GM18511 (cell line): ENCODE measurements around the gene HCN3.
"Not testable (repeated sequence)": the region's sequence is repeated elsewhere in the genome, so short reads cannot be mapped to it uniquely, and the experiment has no call there.

Experiments
- ATAC-seq: cut with Tn5 transposase; IDR thresholded peaks from one replicate; pipeline ENCODE4 v1.9.1; 2021; ENCODE audit warnings: mild to moderate bottlenecking, moderate library complexity; ENCODE audit not compliant: unreplicated experiment

The HCN3 gene

GRCh38 chr1:155282488-155283091, 5.3 kb downstream of the HCN3 start:
- ATAC-seq = no peak

DNA sequence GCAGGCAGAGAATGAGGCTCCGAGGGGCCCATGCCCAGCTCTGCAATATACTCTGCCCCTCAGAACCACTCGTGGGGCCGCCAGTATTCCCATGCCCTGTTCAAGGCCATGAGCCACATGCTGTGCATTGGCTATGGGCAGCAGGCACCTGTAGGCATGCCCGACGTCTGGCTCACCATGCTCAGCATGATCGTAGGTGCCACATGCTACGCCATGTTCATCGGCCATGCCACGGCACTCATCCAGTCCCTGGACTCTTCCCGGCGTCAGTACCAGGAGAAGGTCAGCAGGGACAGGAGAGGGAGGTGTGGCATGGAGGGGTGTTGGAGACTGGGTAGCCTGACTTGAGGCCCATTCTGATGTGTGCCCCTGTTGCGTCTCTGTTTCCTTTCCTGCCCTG, 7.2 kb downstream of the HCN3 start:
- ATAC-seq = no peak

DNA sequence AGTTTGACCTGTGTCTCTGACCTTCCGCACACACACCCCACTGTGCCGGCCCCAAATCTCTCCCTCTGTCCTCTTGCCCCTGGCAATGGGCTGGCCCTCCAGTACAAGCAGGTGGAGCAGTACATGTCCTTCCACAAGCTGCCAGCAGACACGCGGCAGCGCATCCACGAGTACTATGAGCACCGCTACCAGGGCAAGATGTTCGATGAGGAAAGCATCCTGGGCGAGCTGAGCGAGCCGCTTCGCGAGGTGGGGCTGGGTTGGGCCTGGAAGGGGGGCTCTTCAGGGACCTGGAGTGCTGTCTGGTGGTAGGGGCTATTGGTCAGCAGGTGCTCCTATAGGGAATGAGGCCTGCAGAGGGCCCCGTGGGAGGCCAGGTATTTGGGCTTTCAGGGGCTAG, 7.8 kb downstream of the HCN3 start:
- no peak for ATAC-seq

- ATAC-seq = no peak
Observed at GRCh38 chr1:155285631-155286044, 8.4 kb downstream of the HCN3 start.

- no peak for ATAC-seq
Observed at GRCh38 chr1:155286544-155286943, 9.3 kb downstream of the HCN3 start.

DNA sequence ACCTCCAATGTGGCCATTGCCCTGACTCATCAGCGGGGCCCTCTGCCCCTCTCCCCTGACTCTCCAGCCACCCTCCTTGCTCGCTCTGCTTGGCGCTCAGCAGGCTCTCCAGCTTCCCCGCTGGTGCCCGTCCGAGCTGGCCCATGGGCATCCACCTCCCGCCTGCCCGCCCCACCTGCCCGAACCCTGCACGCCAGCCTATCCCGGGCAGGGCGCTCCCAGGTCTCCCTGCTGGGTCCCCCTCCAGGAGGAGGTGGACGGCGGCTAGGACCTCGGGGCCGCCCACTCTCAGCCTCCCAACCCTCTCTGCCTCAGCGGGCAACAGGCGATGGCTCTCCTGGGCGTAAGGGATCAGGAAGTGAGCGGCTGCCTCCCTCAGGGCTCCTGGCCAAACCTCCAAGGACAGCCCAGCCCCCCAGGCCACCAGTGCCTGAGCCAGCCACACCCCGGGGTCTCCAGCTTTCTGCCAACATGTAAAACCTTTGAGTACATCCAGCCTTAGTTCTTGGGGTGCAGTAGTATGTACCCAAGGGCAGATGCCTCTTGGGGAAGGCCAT, 10.8 kb downstream of the HCN3 start:
- no peak for ATAC-seq

DNA sequence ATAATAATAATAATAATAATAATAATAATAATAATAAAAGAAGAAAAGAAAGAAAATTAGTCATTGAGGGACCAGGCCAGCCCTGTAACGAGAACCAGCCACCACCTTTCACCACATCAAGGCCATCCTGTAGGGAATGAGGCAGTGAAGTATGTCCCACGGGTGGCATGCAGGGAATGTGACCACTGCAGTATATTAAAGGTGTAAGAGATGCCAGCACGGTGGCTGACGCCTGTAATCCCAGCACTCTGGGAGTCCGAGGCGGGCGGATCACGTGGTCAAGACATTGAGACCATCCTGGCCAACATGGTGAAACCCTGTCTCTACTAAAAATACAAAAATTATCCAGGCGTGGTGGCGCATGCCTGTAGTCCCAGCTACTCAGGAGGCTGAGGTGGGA, 13.7 kb downstream of the HCN3 start:
- not testable (repeated sequence) for ATAC-seq

GRCh38 chr1:155293086-155293749, 16.0 kb downstream of the HCN3 start:
- ATAC-seq = no peak

DNA sequence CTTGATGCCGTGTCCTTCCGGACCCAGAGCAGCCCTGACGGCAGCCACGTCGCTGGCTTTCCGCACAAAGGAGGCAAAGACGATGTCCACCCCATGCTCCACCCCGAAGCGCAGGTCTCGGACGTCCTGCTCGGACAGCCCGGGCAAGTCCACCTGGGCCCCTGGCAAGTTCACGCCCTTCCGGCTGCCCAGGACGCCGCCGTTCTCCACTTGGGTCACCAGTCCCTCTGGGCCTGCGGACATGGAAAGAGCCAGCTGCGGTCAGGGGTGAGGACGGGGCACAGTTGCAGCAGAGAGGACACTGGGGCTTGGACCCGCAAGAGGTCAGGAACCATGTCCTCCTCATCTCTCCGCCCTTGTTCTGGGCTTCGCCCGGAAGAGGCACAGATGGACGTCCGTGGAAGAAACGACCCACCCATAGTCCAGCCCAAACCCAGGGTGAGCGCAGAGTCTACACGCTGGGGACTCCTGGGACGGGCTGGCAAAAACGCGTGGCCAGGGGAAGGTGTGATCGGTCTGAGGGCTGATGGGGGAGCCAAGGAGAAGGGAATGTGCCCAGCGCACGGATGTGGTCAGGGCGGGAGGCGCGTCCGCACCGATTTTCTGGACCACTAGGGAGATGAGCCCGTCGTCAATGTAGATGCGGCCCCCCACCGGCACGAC, 17.4 kb downstream of the HCN3 start:
- ATAC-seq = no peak

- ATAC-seq = no peak
Observed at GRCh38 chr1:155295183-155295941, 18.1 kb downstream of the HCN3 start.

- no peak for ATAC-seq
Observed at GRCh38 chr1:155295942-155296267, 18.6 kb downstream of the HCN3 start.

DNA sequence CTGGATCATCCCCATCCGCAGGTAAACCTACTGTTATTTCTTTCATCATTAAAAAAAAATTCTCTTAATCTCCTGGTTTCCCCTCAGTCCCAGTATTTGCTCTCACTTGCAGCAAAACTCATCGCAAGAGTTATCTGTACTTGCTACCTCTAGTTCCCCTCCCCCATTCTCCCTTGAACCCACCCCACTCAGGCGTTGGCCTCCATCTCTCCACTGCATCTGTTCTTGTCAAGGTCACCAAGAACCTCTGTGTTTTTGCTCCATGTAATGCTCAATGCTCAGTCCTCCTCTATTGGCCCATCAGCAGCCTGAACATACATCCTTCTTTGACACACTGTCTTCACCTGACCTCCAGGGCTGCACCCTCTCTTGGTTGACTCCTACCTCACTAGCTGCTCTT, 19.4 kb downstream of the HCN3 start:
- no peak for ATAC-seq

GRCh38 chr1:155297384-155297783, 20.1 kb downstream of the HCN3 start:
- no peak for ATAC-seq

- ATAC-seq = no peak
Observed at GRCh38 chr1:155300024-155300423, 22.8 kb downstream of the HCN3 start.

- ATAC-seq = no peak
Observed at GRCh38 chr1:155300553-155301329, 23.5 kb downstream of the HCN3 start.

DNA sequence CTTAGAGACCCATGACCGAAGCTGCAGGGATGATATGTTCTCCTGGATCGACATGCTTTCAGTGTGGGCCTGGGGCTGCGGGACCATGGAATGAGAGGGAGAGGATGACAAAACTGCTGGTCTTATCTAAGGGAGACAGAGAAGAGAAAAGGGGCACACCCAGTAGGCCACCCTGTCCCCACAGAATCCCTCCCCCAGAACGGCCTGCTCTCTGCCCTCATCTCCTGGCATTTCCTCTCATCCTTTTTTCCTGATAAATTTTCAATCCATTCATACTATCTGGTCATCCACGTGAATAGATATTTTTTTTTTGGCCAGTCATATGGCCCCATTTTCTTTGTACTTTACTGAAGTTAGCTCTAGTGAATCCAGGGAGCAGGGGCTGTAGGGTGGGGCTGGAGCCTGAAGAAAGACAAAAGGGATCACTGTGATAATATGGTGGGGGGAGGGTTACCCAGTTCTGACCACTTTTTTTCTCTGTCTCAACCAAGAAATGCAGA, 24.1 kb downstream of the HCN3 start, which contains the start of gene PKLR:
PKLR (minus strand) TSS at position 97 of the 500 bp plus-strand sequence; CDS start at position 54, 43 bp downstream.
- no peak for ATAC-seq

DNA sequence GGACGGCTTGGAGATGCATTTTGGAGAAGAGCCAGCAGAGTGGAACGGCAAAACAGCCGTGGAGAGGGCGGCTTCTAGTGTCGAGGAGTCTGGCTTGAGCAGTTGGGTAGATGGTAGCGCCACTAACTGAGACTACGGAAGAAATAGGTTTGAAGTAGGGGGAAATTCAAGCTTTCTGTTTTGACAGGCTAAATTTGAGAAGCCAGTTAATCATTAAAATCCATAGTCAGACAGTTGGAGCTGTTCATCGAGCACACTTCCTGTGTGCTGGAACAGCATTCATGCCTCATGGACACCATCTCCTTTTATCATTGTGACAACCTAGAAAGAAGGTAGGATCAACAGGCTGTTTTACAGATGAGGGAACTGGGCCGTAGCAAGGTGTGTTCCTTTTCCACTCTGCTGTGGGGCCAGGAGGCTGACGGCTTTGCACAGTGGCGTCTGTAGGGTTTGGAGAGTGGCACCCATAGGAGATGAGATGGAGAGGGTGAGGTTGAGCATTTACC, 27.3 kb downstream of the HCN3 start:
- no peak for ATAC-seq

DNA sequence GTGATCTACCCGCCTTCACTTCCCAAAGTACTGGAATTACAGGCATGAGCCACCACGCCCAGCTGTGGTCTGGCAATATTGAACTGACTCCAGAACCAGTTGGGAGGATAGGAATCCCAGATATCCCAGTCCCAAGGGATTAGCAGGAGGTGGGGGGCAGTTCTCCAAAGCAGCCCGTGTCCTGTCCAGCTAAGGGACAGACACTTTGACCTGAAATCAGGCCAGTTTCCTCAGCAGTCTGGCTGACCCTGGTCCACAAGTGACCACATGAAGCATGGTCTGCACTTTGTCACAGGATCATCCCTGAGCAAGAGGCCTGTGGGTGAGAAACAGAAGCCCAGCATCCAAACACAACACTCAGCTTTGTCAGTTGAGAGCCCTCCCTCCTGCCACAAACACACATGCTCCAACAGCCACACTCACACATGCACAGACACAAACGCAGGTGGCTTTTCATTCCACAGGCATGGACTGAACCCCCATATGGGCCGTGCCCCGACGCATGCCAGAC, 28.7 kb downstream of the HCN3 start:
- no peak for ATAC-seq

DNA sequence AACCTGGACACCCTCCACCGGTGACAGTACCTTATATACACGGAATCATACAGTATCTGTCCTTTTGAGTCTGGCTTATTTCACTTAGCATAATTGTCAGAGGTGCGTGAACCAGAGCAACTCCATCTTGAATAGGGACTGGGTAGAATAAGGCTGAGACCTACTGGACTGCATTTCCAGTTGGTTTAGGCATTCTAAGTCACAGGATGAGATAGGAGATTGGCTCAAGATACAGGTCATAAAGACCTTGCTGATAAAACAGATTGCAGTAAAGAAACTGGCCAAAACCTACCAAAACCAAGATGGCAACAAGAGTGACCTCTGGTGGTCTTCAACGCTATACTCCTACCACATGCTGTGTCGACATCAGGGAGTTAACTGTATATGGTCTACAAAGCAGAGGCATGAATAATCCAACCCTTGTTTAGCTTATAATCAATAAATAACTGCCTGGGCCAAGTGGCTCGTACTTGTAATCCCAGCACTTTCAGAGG, 30.0 kb downstream of the HCN3 start:
- ATAC-seq = no peak
